Measurements from ENCODE around the gene ADCY9.

ADCY9 gene

GRCh38 chr16:3974751-3975150 is 141.5 kb downstream of the ADCY9 start:
- no peak for TF ChIP-seq CTCF (conservative IDR thresholded peaks at IDR 0.05)
- H3K27ac ChIP-seq: no peak overlapping the region

GRCh38 chr16:3971706-3972105 is 144.5 kb downstream of the ADCY9 start:
- TF ChIP-seq CTCF (conservative IDR thresholded peaks at IDR 0.05): no peak
- H3K27ac ChIP-seq: no peak overlapping the region

GRCh38 chr16:3971261-3971660 is 145.0 kb downstream of the ADCY9 start:
- H3K27ac ChIP-seq: no peak overlapping the region
- TF ChIP-seq CTCF (conservative IDR thresholded peaks at IDR 0.05): no peak

GRCh38 chr16:3968551-3968950 is 147.7 kb downstream of the ADCY9 start:
- no peak overlapping the region for H3K27ac ChIP-seq
- TF ChIP-seq CTCF (conservative IDR thresholded peaks at IDR 0.05): no peak

GRCh38 chr16:3966681-3967080 is 149.6 kb downstream of the ADCY9 start:
- no peak overlapping the region for H3K27ac ChIP-seq
- no peak for TF ChIP-seq CTCF (conservative IDR thresholded peaks at IDR 0.05)

- H3K27ac ChIP-seq: no peak overlapping the region
- no peak for TF ChIP-seq CTCF (conservative IDR thresholded peaks at IDR 0.05)
Observed at GRCh38 chr16:3965781-3966582, 150.3 kb downstream of the ADCY9 start.

GRCh38 chr16:3965306-3965705 is 150.9 kb downstream of the ADCY9 start:
- no peak for TF ChIP-seq CTCF (conservative IDR thresholded peaks at IDR 0.05)
- H3K27ac ChIP-seq: no peak overlapping the region
